Measurements from ENCODE around the gene NMNAT3.

NMNAT3 gene

DNA sequence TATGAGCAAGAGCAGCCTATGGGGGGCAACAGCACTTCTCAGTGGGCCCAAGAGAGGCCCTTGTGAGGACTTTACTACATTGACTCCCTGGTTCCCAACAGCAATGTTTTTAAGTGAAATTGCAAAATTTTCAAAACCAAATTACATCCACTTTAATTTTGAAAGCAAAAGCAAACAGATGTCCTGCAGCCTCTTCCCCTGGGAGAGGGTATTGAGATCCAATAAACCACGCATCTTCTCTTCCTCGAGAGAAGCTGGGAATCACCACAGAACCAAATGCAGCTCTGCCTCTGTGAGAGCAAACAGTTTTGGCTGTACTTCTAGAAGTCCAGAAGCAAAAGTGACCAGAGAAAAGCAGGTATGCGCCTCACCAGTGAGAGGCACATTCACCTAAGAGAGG, 25.2 kb downstream of the NMNAT3 start (continued):
- TF ChIP-seq ZC3H10 (CRISPR knock-in tag; IDR thresholded peaks at IDR 0.05) = no peak

DNA sequence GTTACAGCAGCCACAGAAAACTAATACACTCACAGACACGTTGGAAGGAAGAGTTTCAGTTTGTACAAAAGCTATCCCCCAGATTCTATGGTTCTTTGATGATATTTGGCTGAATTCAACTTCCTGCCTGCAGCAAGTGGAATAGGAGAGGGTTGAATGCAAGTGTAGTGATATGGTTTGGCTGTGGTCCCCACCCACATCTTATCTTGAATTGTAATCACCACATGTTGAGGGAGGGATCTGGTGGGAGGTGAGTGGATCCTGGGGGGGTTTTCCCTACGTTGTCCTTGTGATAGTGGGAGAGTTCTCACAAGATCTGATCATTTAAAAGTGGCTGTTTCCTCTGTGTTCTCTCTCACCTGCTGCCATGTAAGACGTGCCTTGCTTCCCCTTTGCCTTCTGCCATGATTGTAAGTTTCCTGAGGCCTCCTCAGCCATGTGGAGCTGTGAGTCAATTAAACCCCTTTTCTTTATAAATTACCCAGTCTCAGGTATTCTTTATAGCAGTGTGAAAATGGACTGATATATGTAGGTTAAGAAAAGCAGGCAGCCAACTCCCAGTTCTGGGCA, 29.8 kb downstream of the NMNAT3 start:
- no peak for ATAC-seq
- TF ChIP-seq, protein P1, sequence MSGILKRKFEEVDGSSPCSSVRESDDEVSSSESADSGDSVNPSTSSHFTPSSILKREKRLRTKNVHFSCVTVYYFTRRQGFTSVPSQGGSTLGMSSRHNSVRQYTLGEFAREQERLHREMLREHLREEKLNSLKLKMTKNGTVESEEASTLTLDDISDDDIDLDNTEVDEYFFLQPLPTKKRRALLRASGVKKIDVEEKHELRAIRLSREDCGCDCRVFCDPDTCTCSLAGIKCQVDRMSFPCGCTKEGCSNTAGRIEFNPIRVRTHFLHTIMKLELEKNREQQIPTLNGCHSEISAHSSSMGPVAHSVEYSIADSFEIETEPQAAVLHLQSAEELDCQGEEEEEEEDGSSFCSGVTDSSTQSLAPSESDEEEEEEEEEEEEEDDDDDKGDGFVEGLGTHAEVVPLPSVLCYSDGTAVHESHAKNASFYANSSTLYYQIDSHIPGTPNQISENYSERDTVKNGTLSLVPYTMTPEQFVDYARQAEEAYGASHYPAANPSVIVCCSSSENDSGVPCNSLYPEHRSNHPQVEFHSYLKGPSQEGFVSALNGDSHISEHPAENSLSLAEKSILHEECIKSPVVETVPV (CRISPR knock-in tag; IDR thresholded peaks at IDR 0.05) = no peak
- no peak for TF ChIP-seq TCF4 (CRISPR knock-in tag; IDR thresholded peaks at IDR 0.05; ENCODE audit: borderline replicate concordance)
- TF ChIP-seq ZC3H10 (CRISPR knock-in tag; IDR thresholded peaks at IDR 0.05) = no peak
- TF ChIP-seq ISL1 (CRISPR knock-in tag; IDR thresholded peaks at IDR 0.05) = no peak
- no peak for TF ChIP-seq ZNF565 (CRISPR knock-in tag; conservative IDR thresholded peaks at IDR 0.05; ENCODE audit: low read depth)
- TF ChIP-seq, protein P2, sequence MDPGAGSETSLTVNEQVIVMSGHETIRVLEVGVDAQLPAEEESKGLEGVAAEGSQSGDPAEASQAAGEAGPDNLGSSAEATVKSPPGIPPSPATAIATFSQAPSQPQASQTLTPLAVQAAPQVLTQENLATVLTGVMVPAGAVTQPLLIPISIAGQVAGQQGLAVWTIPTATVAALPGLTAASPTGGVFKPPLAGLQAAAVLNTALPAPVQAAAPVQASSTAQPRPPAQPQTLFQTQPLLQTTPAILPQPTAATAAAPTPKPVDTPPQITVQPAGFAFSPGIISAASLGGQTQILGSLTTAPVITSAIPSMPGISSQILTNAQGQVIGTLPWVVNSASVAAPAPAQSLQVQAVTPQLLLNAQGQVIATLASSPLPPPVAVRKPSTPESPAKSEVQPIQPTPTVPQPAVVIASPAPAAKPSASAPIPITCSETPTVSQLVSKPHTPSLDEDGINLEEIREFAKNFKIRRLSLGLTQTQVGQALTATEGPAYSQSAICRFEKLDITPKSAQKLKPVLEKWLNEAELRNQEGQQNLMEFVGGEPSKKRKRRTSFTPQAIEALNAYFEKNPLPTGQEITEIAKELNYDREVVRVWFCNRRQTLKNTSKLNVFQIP (CRISPR knock-in tag; IDR thresholded peaks at IDR 0.05; ENCODE audit: borderline replicate concordance, low read depth) = no peak

DNA sequence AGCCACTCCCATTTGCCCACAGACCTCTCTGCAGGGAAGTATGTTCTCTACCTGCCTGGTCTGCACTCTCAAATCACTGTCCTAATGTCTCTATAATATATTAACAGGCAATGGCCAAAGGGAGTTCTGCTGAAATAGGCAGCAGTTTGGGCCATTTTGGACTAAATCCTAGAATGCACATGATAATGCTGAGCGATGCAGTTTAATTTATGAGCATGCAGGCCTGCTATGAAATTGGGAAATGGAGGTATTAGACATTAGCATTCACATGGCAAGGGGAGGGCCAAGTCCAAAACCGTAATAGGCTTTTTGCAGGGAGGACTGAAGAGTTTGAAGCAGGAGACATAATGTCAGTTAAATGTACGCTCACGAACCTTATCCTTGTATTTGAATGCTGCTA, 31.3 kb downstream of the NMNAT3 start:
- ATAC-seq = no peak
- TF ChIP-seq, protein P1 (CRISPR knock-in tag; IDR thresholded peaks at IDR 0.05) = no peak
- TF ChIP-seq, protein P2 (CRISPR knock-in tag; IDR thresholded peaks at IDR 0.05; ENCODE audit: borderline replicate concordance, low read depth) = no peak
- TF ChIP-seq, protein P3, sequence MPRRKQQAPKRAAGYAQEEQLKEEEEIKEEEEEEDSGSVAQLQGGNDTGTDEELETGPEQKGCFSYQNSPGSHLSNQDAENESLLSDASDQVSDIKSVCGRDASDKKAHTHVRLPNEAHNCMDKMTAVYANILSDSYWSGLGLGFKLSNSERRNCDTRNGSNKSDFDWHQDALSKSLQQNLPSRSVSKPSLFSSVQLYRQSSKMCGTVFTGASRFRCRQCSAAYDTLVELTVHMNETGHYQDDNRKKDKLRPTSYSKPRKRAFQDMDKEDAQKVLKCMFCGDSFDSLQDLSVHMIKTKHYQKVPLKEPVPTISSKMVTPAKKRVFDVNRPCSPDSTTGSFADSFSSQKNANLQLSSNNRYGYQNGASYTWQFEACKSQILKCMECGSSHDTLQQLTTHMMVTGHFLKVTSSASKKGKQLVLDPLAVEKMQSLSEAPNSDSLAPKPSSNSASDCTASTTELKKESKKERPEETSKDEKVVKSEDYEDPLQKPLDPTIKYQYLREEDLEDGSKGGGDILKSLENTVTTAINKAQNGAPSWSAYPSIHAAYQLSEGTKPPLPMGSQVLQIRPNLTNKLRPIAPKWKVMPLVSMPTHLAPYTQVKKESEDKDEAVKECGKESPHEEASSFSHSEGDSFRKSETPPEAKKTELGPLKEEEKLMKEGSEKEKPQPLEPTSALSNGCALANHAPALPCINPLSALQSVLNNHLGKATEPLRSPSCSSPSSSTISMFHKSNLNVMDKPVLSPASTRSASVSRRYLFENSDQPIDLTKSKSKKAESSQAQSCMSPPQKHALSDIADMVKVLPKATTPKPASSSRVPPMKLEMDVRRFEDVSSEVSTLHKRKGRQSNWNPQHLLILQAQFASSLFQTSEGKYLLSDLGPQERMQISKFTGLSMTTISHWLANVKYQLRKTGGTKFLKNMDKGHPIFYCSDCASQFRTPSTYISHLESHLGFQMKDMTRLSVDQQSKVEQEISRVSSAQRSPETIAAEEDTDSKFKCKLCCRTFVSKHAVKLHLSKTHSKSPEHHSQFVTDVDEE (CRISPR knock-in tag; IDR thresholded peaks at IDR 0.05) = no peak
- TF ChIP-seq ZNF70 (CRISPR knock-in tag; IDR thresholded peaks at IDR 0.05) (no peak), TCF4 (CRISPR knock-in tag; IDR thresholded peaks at IDR 0.05; ENCODE audit: borderline replicate concordance) (no peak), ZFP30 (CRISPR knock-in tag; IDR thresholded peaks at IDR 0.05) (no peak), CSDC2 (CRISPR knock-in tag; IDR thresholded peaks at IDR 0.05) (no peak), ARNTL (CRISPR knock-in tag; IDR thresholded peaks at IDR 0.05; ENCODE audit: borderline replicate concordance, low read depth) (no peak), SNAI2 (CRISPR knock-in tag; IDR thresholded peaks at IDR 0.05) (no peak), ZNF565 (CRISPR knock-in tag; conservative IDR thresholded peaks at IDR 0.05; ENCODE audit: low read depth) (no peak), ZNF8 (CRISPR knock-in tag; IDR thresholded peaks at IDR 0.05) (no peak), GLIS3 (CRISPR knock-in tag; IDR thresholded peaks at IDR 0.05) (no peak), ESRRG (CRISPR knock-in tag; IDR thresholded peaks at IDR 0.05) (no peak), RARB (CRISPR knock-in tag; IDR thresholded peaks at IDR 0.05) (no peak), PPARA (CRISPR knock-in tag; IDR thresholded peaks at IDR 0.05; ENCODE audit: borderline replicate concordance) (no peak), TOX (CRISPR knock-in tag; IDR thresholded peaks at IDR 0.05; ENCODE audit: borderline replicate concordance) (no peak), ISL1 (CRISPR knock-in tag; IDR thresholded peaks at IDR 0.05) (no peak), BACH2 (CRISPR knock-in tag; IDR thresholded peaks at IDR 0.05; ENCODE audit: borderline replicate concordance) (no peak), ZC3H10 (CRISPR knock-in tag; IDR thresholded peaks at IDR 0.05) (no peak)
- TF ChIP-seq, protein P4, sequence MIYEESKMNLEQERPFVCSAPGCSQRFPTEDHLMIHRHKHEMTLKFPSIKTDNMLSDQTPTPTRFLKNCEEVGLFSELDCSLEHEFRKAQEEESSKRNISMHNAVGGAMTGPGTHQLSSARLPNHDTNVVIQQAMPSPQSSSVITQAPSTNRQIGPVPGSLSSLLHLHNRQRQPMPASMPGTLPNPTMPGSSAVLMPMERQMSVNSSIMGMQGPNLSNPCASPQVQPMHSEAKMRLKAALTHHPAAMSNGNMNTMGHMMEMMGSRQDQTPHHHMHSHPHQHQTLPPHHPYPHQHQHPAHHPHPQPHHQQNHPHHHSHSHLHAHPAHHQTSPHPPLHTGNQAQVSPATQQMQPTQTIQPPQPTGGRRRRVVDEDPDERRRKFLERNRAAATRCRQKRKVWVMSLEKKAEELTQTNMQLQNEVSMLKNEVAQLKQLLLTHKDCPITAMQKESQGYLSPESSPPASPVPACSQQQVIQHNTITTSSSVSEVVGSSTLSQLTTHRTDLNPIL (CRISPR knock-in tag; IDR thresholded peaks at IDR 0.05; ENCODE audit: low read depth) = no peak

All from SK-N-SH treated with all-trans-retinoic acid at 6 μM for 48 hours (cell line).